HG02588 (cell line): Measurements from ENCODE around the gene TRIP10.

Experiments
- ATAC-seq: cut with Tn5 transposase; IDR thresholded peaks from one replicate; pipeline ENCODE4 v1.9.1; 2021; ENCODE audit warnings: mild to moderate bottlenecking, moderate library complexity; ENCODE audit not compliant: unreplicated experiment

Gene TRIP10

GRCh38 chr19:6725513-6726231, 13.8 kb upstream of the TRIP10 start:
- no peak for ATAC-seq

DNA sequence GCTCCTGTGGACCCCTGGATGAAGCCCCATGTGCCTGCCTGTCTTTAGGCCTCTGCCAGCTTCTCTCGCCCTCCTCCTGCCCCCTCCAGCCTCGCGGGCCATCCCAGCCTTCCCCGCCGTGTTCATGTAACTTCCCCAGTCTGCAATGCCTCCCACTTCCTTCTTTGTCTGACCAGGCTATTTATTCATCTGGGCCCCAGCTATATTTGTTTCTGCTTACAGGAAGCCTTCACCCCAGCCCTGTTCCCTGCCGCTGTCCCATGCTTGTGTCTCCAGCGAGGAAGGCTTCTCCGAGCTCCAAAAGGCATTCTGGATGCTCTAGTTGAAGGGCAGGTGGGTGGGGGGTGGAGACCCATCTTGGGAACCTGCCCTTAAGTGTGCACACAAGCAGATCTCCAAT, 11.1 kb upstream of the TRIP10 start:
- ATAC-seq: no peak

- no peak for ATAC-seq
Measured at GRCh38 chr19:6729573-6730152, 9.8 kb upstream of the TRIP10 start.

DNA sequence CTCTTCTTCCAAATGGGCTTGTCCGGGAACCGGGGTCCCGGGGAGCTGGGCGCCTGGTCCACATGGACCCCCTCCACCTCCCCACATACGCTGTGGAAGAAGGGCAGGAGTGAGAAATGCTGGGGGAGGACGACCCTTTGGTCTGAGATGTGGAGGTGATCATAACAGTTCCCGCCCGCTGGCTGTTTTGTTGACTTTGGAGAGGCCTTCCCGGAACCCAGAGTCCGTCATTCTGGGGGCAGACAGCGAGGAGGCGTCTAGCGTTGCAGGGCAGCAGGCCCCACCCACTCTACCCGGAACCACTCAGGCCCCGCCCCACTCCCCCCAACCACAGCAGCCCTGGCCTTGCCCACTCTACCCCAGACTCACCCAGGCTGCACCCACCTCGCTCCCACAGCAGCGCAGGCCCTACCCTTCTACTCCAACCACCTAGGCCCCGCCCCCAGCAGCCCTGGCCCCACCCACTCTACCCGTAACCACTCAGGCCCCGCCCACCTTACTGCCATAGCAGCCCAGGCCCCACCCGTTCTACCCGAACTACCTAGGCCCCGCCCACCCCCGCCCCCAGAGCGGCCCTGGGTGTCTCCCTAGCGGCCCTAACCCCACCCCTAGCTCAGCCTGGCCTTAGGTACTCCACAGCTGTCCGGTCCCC, 9.2 kb upstream of the TRIP10 start:
- no peak for ATAC-seq

DNA sequence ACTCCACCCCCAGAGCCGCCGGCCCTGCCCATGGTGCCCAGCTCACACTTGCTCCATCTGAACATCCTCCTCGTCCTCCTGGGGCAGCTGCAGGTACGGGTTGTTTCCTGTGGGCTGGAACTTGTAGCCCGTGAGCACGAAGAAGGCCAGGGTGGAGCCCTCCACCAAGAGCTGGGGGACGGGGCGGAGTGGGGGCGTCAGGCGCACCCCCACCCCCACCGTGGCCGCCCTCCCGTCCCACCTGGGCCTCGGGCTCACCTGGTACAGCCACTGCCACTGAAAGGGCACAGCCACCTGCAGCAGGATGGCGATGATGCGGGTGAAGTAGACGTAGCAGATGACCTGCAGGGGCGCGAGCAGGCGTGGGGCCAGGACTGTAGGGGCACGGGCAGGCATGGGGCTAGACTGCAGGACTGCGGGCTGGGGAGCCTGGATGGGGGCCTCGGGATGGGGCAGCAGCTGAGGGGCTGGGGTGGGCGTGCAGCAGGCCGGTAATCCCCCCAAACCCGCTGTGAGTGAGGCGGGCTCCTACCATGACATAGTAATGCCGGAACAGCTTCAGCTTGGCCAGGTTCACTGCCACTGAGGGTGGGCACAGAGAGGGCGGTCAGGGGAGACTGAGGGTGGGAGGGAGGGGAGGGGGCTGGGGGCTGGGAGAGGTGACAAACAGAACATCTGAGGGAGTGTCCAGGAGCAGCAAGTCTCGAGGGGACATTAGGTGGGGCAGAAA, 8.4 kb upstream of the TRIP10 start:
- no peak for ATAC-seq

DNA sequence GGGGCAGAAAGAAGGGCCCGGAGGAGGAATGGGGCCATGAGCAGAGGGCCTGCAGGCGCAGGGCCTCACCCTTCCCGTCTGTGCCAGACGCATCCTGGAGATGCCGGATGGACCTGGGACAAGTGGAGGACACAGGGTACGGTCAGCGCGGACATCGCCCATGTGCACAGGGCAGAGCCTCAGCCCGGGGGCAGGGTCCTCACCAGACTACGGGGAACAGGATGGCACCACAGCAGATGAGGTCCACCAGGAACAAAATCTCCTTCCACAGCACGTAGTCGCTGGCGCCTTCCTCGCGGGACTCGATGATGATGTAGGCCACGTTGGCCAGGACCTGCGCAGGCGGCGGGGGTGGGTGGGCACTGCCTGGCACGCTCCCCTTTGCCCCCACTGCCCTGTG, 7.7 kb upstream of the TRIP10 start:
- ATAC-seq: no peak

DNA sequence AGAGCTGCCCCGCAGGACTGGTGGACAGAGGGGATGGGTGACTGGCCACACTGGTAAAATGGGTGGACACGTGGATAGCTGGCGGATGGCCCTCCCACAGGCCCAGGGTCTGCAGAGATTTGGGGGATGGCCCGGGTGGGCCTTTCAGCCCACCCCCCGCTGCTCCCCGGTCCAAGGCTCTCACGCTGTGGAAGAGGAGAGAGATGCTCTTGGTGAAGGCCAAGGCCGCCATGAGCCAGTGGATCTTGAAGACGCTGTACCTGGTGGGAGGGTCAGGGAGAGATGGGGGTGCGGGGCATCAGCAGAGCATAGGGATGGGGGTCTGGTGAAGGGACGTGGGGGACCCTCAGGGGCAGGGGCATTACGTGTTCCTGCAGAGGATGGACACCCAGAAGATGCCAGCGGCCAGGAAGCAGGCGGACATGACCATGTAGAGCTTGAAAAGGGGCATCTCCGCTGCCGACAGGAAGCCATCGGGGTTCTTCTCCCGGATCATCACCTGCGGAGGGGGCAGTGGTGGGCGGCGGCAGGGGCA, 6.6 kb upstream of the TRIP10 start:
- no peak for ATAC-seq

DNA sequence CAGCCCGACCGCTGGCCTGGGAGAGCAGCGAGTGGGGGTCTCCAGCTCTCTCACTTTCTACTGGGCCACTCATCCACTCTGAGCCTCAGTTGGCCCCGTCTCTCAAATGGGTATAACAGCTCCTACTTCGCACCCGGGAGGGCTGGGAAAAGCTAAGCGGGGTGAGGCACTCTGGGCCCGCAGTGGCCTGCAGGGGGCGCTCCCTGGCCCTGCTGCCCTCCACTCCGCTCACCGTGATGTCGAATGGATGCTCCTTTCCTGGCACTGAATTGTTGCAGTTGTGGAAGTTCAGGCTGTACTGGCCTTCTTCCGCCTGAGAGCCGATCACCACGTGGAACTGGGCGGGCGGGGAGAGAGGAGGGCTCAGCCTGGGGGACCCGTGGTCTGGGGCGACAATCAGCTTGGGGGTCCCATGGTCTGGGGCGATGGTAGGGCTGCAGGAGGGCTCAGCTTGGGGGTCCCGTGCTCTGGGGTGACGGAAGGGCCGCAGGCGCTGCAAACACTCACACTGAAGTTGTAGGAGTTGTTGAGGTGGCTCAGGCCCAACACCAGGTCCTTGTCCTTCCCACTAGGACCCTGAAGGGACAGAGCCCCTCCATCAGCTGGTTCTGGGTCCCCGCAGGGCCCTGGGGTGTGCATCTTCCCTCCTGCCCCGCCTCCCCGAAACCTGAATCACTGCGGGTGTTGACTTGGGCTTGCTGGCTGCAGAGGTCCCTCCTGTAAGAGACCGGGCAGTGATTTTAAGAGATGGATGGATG, 6.0 kb upstream of the TRIP10 start:
- ATAC-seq: no peak

GRCh38 chr19:6734096-6734696, 5.3 kb upstream of the TRIP10 start:
- ATAC-seq: no peak

DNA sequence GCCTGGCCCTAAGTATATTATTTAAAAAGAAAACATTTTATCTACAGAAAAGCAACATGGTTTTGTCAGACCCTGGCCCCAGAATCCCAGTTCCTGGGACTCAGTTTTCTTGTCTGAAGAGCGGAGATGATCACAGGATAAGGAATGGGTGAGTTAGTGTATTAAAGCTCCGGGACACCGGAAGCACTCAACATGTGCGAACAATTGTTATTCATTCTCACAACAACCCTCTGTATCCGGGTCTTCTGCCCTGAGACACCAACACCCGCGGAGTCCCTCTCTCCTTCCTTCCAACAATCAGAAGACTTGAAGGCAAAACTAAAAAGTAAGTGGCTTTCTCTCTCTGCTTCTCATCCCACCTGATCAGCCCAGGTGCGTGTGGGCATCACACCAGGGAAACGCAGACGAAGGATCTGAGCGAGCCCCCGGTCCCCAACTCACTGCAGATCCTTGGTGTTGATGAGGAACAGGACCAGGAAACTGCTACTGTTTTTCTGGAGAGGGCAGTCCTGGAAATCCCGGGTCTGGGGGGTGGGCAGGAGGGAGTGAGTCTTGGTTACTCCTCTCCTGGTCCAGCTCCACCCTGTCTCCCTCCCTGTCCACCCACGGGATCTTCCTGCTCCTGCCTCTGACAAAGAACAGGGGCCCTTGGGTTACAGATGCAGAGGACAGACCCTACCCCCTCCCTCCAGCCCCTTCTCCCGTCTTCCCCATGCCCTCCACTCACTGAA, 4.1 kb upstream of the TRIP10 start:
- ATAC-seq: no peak

DNA sequence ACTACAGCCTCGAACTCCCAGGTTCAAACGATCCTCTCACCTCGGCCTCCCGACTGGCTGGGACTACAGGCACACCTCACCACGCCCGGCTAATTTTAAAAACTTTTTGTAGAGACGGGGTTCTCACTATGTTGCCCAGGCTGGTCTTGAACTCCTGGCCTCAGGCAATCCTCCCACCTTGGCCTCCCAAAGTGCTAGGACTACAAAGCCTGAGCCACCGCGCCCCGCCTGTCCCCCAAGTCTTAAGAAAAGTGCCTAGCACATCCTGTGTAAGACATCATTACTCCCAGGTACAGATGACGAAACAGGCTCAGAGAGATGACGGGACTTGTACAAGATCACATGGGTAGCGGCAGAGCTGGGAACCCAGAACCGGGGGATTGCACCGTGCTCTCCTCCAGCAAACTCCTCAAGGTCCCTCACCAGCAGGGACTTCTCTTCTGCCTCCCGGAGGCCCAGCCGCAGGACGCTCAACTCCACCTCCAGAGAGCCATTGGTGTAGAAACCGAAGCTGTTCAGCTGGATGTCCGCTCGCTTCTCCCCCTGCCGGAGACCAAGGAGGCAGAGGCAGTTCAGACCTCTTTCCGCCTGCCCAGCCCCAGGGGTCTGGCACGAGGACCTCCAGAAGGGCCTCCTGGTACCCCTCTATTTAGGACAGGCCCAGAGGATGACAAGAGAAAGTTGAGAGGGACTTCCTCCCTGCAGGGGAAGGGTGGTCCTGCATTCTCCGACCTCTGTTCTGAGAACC, 3.1 kb upstream of the TRIP10 start:
- ATAC-seq: no peak

DNA sequence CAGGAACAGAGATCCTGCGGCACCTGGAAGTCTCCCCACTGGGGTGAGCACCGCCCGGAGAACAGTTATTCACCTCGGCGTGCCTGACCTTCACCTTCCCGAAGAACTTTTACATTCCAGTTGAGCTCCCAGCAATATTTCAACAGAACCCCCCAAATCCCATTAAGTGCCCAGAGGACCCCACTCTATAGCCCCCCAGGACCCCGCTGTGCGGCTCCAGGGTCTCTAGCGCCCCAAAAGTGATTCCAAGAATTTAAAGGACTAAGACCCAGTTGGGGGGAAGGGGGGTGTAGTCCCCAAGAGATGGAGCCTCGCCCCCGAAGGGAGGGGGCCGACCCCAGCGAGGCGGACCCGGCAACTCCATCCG, 2.6 kb upstream of the TRIP10 start:
- no peak for ATAC-seq

DNA sequence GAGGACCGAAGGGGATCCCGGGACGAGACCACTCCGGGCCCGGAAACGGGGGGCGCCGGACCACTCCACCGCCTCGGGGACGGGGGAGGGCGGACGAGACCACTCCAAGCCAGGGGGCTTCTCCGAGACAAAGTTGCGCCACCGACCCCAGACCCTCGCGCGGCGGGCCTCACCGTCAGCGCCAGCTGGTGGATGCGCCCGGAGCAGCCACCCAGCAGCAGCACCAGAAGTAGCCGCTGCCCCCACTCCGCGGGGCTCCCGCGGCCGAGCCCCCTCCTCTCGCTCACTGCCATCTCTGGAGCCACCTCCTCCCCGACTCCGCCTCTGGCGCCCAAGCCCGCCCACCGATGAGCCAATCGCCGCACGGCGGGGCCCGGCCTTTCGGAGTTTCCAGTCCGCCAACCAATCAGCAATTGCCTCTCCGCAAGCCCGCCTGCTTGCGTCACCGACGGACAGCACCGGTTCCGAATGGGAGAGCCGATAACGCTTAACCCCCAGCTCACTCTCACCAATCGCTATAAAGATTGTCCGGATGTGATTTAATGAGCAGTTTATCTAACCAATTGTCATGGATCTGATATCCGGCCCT, 2.1 kb upstream of the TRIP10 start, which contains the start of gene GPR108:
TSS of gene GPR108 (minus strand) at position 297 of the 589 bp plus-strand sequence. CDS start at position 293, 4 bp downstream.
- ATAC-seq: peak; percentile 61

DNA sequence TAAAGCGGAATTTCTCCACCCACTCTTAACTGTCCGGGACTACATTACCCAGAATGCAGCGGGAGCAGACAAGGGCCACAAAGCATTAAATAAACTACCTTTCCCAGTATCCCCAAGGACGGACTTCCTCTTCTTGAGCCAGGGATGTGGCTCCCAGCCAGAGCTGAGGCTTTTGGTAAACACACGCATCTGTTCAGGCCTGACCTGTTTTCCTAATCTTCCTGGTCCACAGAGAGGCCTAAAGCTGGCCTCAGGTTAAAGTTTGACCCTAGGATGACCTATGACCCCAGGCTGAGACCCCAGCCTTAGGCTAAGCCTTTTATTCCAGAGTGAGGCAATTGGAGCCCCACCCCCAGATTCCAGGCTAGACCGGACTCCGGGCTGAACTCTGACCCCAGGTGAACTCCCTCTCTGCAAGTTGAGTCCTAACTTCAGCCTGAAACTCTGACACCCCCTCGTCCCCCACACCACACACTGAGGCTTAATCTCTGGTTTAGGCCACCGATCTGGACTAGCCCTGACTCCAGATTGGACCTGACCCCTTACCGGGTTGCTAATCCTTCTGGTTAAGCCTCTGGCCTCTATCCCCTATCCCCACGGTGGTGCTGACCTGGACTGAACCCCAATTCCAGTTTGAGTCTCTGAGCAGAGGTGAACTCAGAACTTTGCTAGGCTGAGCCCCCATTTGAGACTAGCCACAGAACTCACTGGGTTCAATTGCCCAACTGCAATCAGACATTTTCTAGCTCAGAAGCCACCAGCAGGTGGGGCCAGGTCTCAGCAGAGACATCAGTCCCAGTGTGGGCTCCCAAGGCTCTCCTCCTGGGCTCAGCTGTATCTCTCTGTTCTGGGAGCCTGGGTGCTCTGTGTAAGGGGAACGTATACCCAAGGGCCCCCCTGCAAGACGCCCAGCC, 1.4 kb upstream of the TRIP10 start:
- no peak for ATAC-seq

GRCh38 chr19:6738787-6739389, 592 bp upstream of the TRIP10 start:
- no peak for ATAC-seq

DNA sequence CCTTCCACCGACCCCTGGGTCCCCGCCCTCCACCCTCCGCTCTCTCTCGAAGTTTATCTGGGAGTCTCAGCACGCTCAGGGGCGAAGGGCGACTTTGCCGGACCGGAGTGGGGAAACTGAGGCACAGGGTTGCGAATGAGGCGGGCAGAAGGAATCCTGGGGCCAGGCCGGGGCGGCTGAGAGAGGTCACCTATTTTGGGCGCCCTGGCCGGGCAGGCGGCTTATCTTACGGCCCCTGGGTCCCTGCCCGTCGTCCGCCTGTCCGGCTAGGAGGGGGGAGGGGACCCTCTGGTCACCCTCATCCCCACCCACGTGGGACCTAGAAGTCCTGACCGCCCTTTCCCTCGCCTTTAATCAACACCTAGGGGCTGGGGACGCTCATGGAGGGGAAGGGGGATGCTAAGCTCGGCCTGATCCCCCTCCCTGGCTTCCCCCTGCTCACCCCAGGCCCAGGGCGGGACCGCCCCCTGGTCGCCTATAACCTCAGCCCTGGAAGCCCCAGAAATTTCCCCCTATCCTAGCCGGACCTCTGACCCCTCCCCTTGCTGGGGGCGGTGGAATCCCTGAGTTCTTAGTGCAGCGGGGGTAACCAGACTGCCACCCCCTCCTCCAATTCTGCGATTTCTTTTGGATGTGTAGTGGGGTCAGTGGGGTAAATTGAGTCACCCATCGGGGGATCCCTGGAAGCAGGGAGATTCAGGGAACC, 556 bp downstream of the TRIP10 start:
- ATAC-seq: no peak
